Heart left ventricle (tissue), 16 donors: ENCODE results near the gene SCN9A. TPM values are rescaled to one million over a fixed set of nuclear protein-coding genes. Genes with fewer than 3 reads are reported as not detected.

Experiments used
- ATAC-seq, 4 donors: fragments of 200-7000 bp; cut with Tn5 transposase; one replicate each; pipeline ENCODE4 v1.9.1; 2020 to 2022; ENCODE audit warnings: moderate library complexity in 4 of 4, mild to moderate bottlenecking in 3 of 4, moderate number of reproducible peaks in 1 of 4
- DNase-seq, 5 donors: peaks; one replicate each; pipeline ENCODE4 v3.0.0-alpha.2; 2020
- H3K27ac ChIP-seq, 12 donors: fragments of 200-600 bp; sonication (generic) in 4 of 12; one replicate each; pipeline versions ENCODE4 v1.5.0 to v1.8.0; 2016 to 2022; ENCODE audit warnings: mild to moderate bottlenecking in 2 of 12
- H3K27me3 ChIP-seq, 9 donors: fragments of 200-600 bp; sonication (generic) in 2 of 9; one replicate each; pipeline versions ENCODE4 v1.5.1 to v1.8.0; 2016 to 2022; ENCODE audit warnings: mild to moderate bottlenecking in 3 of 9
- H3K36me3 ChIP-seq, 9 donors: fragments of 200-600 bp; sonication (generic) in 2 of 9; one replicate each; pipeline versions ENCODE4 v1.5.0 to v1.8.0; 2018 to 2022; ENCODE audit warnings: mild to moderate bottlenecking in 2 of 9
- H3K4me1 ChIP-seq, 12 donors: fragments of 200-600 bp; sonication (generic) in 4 of 12; one replicate each; pipeline versions ENCODE4 v1.5.0 to v1.8.0; 2016 to 2022; ENCODE audit warnings: mild to moderate bottlenecking in 3 of 12
- H3K4me3 ChIP-seq, 12 donors: fragments of 200-600 bp; sonication (generic) in 4 of 12; one replicate each; pipeline versions ENCODE4 v1.5.0 to v1.8.0; 2017 to 2022; ENCODE audit warnings: mild to moderate bottlenecking in 9 of 12, moderate library complexity in 4 of 12
- H3K9me3 ChIP-seq, 12 donors: fragments of 200-600 bp; sonication (generic) in 4 of 12; one replicate each; pipeline versions ENCODE4 v1.5.0 to v1.8.0; 2016 to 2022; ENCODE audit warnings: mild to moderate bottlenecking in 1 of 12
- CTCF ChIP-seq, 12 donors: fragments of 200-600 bp; sonication (generic) in 4 of 12; IDR thresholded peaks; one replicate each; pipeline versions ENCODE4 v1.5.0 to v1.8.0; 2018 to 2022; ENCODE audit warnings: antibody characterized with exemption in 12 of 12, mild to moderate bottlenecking in 5 of 12
- POLR2A ChIP-seq, 2 donors: fragments of 450-650 bp; IDR thresholded peaks; one replicate each; pipeline ENCODE4 v1.6.1; 2017; ENCODE audit warnings: antibody characterized with exemption in 2 of 2, mild to moderate bottlenecking in 2 of 2, moderate library complexity in 2 of 2
- WGBS, 4 donors: extraction: QIAGEN DNeasy Blood & Tissue Kit in 2 of 4; methylation state at CpG; one replicate each; pipeline versions ENCODE4 v1.1.5 to v1.1.7; 2013 to 2018; 5-methylcytosine and 5-hydroxymethylcytosine counted together
- intact Hi-C, 10 donors: fragments of 100-400 bp; cut with DNase I; formaldehyde crosslinking; loops; one replicate each; pipeline versions ENCODE4 v1.11.1 to v1.14.2; 2022
- polyA plus RNA-seq, 2 donors: library from polyadenylated mRNA; stranded (reverse); fragments of 200-250 nt; gene quantifications; one replicate each; pipeline ENCODE4 v1.2.3, GENCODE V29; 2013
- total RNA-seq, 9 donors: library from RNA; depleted of rRNA in 2 of 9; stranded (reverse); fragments of >200 nt in 2 of 9; fragmentation: NEBNext Ultra II Directional in 3 of 9; extraction: Animal tissue kit (Norgen Biotek cat#: 25700) in 3 of 9; gene quantifications; one replicate each; pipeline versions ENCODE4 v1.1.0 to v1.2.4, GENCODE V29; 2016 to 2023
- donor health status: ischemic (EF 13 %, LVEDD 7.1; RV severe dilation, severe dysfunction).
- donor health status: healthy with polysubstance abuse.
- donor health status: DM: no; HTN: yes; CAD: no.
- donor health status: DM: no; HTN: no; CAD: no.
- donor health status: ischemic (EF 25% LVEDD 6.9; RV normal size, moderate dysfunction).
- donor health status: ischemic (EF 25% LVEDD 5.7; RV mildly dilated, moderate dysfunction).
- donor health status: healthy.
- donor health status: DM: yes; HTN: yes; CAD: no.
- donor health status: ischemic (EF 35%, LVEDD 5.7; RV mildly dilated, moderate dysfunction).
- donor health status: nonischemic (EF 11% LVEDD 7.7; RV severe dilation, severe dysfunction).
- donor health status: DM: yes; HTN: yes; CAD: no.
- donor health status: PGD.
- donor health status: ischemic (EF 29% LVEDD 5.4; RV normal size, mild dysfunction).
- donor health status: nonischemic (EF 23%, LVEDD 6.1; RV moderate dilation, normal function).

The SCN9A gene
- total and polyA plus RNA-seq, 11 donors = 0.08 to 3.2 (median 0.99) TPM

- no peak overlapping the region for H3K4me3 ChIP-seq
- TF ChIP-seq POLR2A (IDR thresholded peaks at IDR 0.05) (no peak), CTCF (IDR thresholded peaks at IDR 0.05) (no peak)
- intact Hi-C loops = no loop called here
- no peak overlapping the region for H3K27ac ChIP-seq
- H3K36me3 ChIP-seq = no peaks in the 10 kb centered on the region
- ATAC-seq (no peak), DNase-seq (no peak)
- no peaks in the 10 kb centered on the region for H3K9me3 ChIP-seq
- no peaks in the 10 kb centered on the region for H3K27me3 ChIP-seq
- no peaks in the 10 kb centered on the region for H3K4me1 ChIP-seq
- 50 to 64% (median 59%) methylated on average over 7 of the region's 7 CpGs for WGBS, 4 donors
Measured at GRCh38 chr2:166234112-166234846, 141.5 kb downstream of the SCN9A start.

GRCh38 chr2:166233244-166233643 is 142.5 kb downstream of the SCN9A start:
- ATAC-seq (no peak), DNase-seq (no peak)
- Histone ChIP-seq H3K4me3 (no peak overlapping the region), H3K4me1 (no peaks in the 10 kb centered on the region), H3K27me3 (no peaks in the 10 kb centered on the region), H3K9me3 (no peaks in the 10 kb centered on the region), H3K36me3 (no peaks in the 10 kb centered on the region), H3K27ac (no peak overlapping the region)
- 84 to 95% (median 89%) methylated on average over 2 of the region's 2 CpGs for WGBS, 4 donors
- intact Hi-C loops = no loop called here
- no peak for TF ChIP-seq CTCF (IDR thresholded peaks at IDR 0.05)
- TF ChIP-seq POLR2A (IDR thresholded peaks at IDR 0.05) = no peak

GRCh38 chr2:166230724-166231070 is 145.0 kb downstream of the SCN9A start:
- no peaks in the 10 kb centered on the region for H3K27me3 ChIP-seq
- no peaks in the 10 kb centered on the region for H3K9me3 ChIP-seq
- no peak for DNase-seq
- WGBS, 4 donors = 49 to 68% (median 50%) methylated on average over 2 of the region's 2 CpGs
- TF ChIP-seq POLR2A (IDR thresholded peaks at IDR 0.05) = no peak
- TF ChIP-seq CTCF (IDR thresholded peaks at IDR 0.05) = no peak
- no peaks in the 10 kb centered on the region for H3K4me1 ChIP-seq
- intact Hi-C loops = no loop called here
- no peaks in the 10 kb centered on the region for H3K36me3 ChIP-seq
- H3K4me3 ChIP-seq = no peak overlapping the region
- no peak overlapping the region for H3K27ac ChIP-seq
- no peak for ATAC-seq

- WGBS, 4 donors = 75 to 79% (median 78%) methylated on average over 4 of the region's 4 CpGs
- no peak for TF ChIP-seq POLR2A (IDR thresholded peaks at IDR 0.05)
- TF ChIP-seq CTCF (IDR thresholded peaks at IDR 0.05) = no peak
- intact Hi-C loops = no loop called here
Measured at GRCh38 chr2:166230024-166230723, 145.6 kb downstream of the SCN9A start.

More at GRCh38 chr2:166230024-166230723, 145.6 kb downstream of the SCN9A start:
- Histone ChIP-seq H3K9me3 (no peaks in the 10 kb centered on the region), H3K36me3 (no peaks in the 10 kb centered on the region), H3K4me1 (no peaks in the 10 kb centered on the region), H3K4me3 (no peak overlapping the region), H3K27me3 (no peaks in the 10 kb centered on the region), H3K27ac (no peak overlapping the region)
- DNase-seq (no peak), ATAC-seq (no peak)
